Mesenchymal stem cell (in vitro differentiated cells and primary cell): ENCODE results near the gene CLCA2.

Source experiments
- DNase-seq: peaks from one replicate; pipeline ENCODE4 v3.0.0-alpha.2; 2013
- H2AFZ ChIP-seq: one replicate; pipeline ENCODE4 v1.6.1; 2013; ENCODE audit warnings: low read depth, mild to moderate bottlenecking, control low read depth, inconsistent platforms, low read length, moderate library complexity
- H2AK5ac ChIP-seq: 2 replicates; pipeline ENCODE4 v1.6.1; 2013; ENCODE audit warnings: low read length, moderate library complexity, mild to moderate bottlenecking, inconsistent platforms; ENCODE audit not compliant: severe bottlenecking
- H2BK120ac ChIP-seq: one replicate; pipeline ENCODE4 v1.6.1; 2013; ENCODE audit warnings: low read depth, mild to moderate bottlenecking, inconsistent platforms, low read length, moderate library complexity
- H2BK12ac ChIP-seq, 2 experiments: one replicate each; pipeline ENCODE4 v1.6.1; 2013; ENCODE audit warnings: inconsistent platforms in 2 of 2, low read length in 2 of 2, mild to moderate bottlenecking in 2 of 2, moderate library complexity in 2 of 2, control low read depth in 1 of 2
- H2BK15ac ChIP-seq: one replicate; pipeline ENCODE4 v1.6.1; 2013; ENCODE audit warnings: mild to moderate bottlenecking, low read depth, inconsistent platforms; ENCODE audit not compliant: poor library complexity, severe bottlenecking
- H2BK5ac ChIP-seq: 2 replicates; pipeline ENCODE4 v1.6.1; 2013; ENCODE audit warnings: low read depth, mild to moderate bottlenecking, low read length, control low read depth, inconsistent platforms; ENCODE audit not compliant: poor library complexity, severe bottlenecking
- H3K14ac ChIP-seq, 2 experiments: one replicate each; pipeline ENCODE4 v1.6.1; 2013; ENCODE audit warnings: inconsistent platforms in 2 of 2, low read length in 2 of 2, control low read depth in 1 of 2, mild to moderate bottlenecking in 1 of 2, moderate library complexity in 1 of 2
- H3K18ac ChIP-seq, 2 experiments: one replicate each; pipeline ENCODE4 v1.6.1; 2013; ENCODE audit warnings: inconsistent platforms in 2 of 2, low read length in 2 of 2, control low read depth in 1 of 2, low read depth in 1 of 2, mild to moderate bottlenecking in 1 of 2
- H3K23ac ChIP-seq, 2 experiments: one replicate each; pipeline ENCODE4 v1.6.1; 2013; ENCODE audit warnings: inconsistent platforms in 2 of 2, low read length in 2 of 2, mild to moderate bottlenecking in 2 of 2, moderate library complexity in 2 of 2, control low read depth in 1 of 2
- H3K27ac ChIP-seq: 2 replicates; pipeline ENCODE4 v1.5.1; 2013; ENCODE audit warnings: mild to moderate bottlenecking, moderate library complexity, low read length, control low read depth, inconsistent platforms; ENCODE audit not compliant: poor library complexity, severe bottlenecking
- H3K27me3 ChIP-seq, 2 experiments: 2 replicates each; pipeline versions ENCODE4 v1.6.1 to v1.7.0; 2013; ENCODE audit warnings: low read length in 2 of 2, mild to moderate bottlenecking in 2 of 2, moderate library complexity in 2 of 2, control low read depth in 1 of 2, inconsistent platforms in 1 of 2; ENCODE audit not compliant: control insufficient read depth in 1 of 2, insufficient read depth in 1 of 2
- H3K36me3 ChIP-seq, 2 experiments: 2 replicates each; pipeline versions ENCODE4 v1.6.1 to v1.7.0; 2013; ENCODE audit warnings: low read length in 2 of 2, control low read depth in 1 of 2, inconsistent platforms in 1 of 2, low read depth in 1 of 2, mild to moderate bottlenecking in 1 of 2; ENCODE audit not compliant: insufficient read depth in 2 of 2, control insufficient read depth in 1 of 2
- H3K4ac ChIP-seq, 2 experiments: one replicate each; pipeline ENCODE4 v1.6.1; 2013; ENCODE audit warnings: inconsistent platforms in 2 of 2, low read length in 2 of 2, mild to moderate bottlenecking in 2 of 2, moderate library complexity in 2 of 2, control low read depth in 1 of 2, low read depth in 1 of 2
- H3K4me1 ChIP-seq: 2 replicates; pipeline ENCODE4 v1.6.1; 2013; ENCODE audit warnings: low read depth, low read length, control low read depth; ENCODE audit not compliant: control insufficient read depth, insufficient read depth
- H3K4me2 ChIP-seq: 2 replicates; pipeline ENCODE4 v1.6.1; 2013; ENCODE audit warnings: low read length, mild to moderate bottlenecking, inconsistent platforms; ENCODE audit not compliant: poor library complexity, severe bottlenecking
- H3K4me3 ChIP-seq, 2 experiments: 2 replicates each; pipeline versions ENCODE4 v1.5.1 to v1.7.0; 2013; ENCODE audit warnings: low read length in 2 of 2, mild to moderate bottlenecking in 2 of 2, control low read depth in 1 of 2, low read depth in 1 of 2; ENCODE audit not compliant: insufficient read depth in 1 of 2
- H3K79me1 ChIP-seq: replicated peaks from 2 replicates; pipeline ENCODE4 v1.6.1; 2013; ENCODE audit warnings: mild to moderate bottlenecking, control low read depth, low read length, inconsistent platforms; ENCODE audit not compliant: poor library complexity, severe bottlenecking
- H3K9ac ChIP-seq: 2 replicates; pipeline ENCODE4 v1.7.0; 2013; ENCODE audit warnings: mild to moderate bottlenecking, low read length, moderate library complexity
- H3K9me3 ChIP-seq: 2 replicates; pipeline ENCODE4 v1.7.0; 2013; ENCODE audit warnings: mild to moderate bottlenecking, low read length; ENCODE audit not compliant: control insufficient read depth
- H4K8ac ChIP-seq: one replicate; pipeline ENCODE4 v1.6.1; 2013; ENCODE audit warnings: inconsistent platforms, mild to moderate bottlenecking, low read length, moderate library complexity
- H4K91ac ChIP-seq: one replicate; pipeline ENCODE4 v1.6.1; 2013; ENCODE audit warnings: mild to moderate bottlenecking, low read length, inconsistent platforms
- WGBS: methylation state at CpG from one replicate; pipeline ENCODE4 v1.1.7; 2013; ENCODE audit warnings: mixed read lengths; 5-methylcytosine and 5-hydroxymethylcytosine counted together

The CLCA2 gene

DNA sequence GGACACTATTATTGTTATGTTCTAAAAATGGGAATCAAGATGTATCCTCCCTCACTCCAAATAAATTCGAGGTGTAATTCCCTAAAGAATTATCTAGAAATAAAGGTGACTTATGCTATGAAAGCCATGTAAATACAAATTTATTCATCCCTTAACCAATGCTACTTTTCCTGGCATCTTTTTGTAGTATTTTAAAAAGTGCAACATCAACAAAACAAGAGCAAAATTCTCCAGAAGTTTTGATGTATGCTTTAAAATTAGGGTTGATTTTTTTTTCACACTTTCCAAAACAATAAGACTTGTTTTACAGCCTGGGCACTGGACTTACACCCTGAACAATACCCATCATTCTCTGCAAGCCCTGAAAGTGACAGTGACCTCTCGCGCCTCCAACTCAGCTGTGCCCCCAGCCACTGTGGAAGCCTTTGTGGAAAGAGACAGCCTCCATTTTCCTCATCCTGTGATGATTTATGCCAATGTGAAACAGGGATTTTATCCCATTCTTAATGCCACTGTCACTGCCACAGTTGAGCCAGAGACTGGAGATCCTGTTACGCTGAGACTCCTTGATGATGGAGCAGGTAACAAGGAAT lies 23.3 kb downstream of the CLCA2 start:
- no peak for DNase-seq
- H3K27me3 ChIP-seq: no peaks in the 10 kb centered on the region
- H4K8ac ChIP-seq: no peak overlapping the region
- peaks cover 0 to 19% of the 10 kb centered on the region in 2 experiments for H3K36me3 ChIP-seq
- H4K91ac ChIP-seq: no peak overlapping the region
- no peak overlapping the region for H3K23ac ChIP-seq
- no peak overlapping the region for H3K4ac ChIP-seq
- H3K9me3 ChIP-seq: no peaks in the 10 kb centered on the region
- no peak overlapping the region for H3K18ac ChIP-seq
- H2BK5ac ChIP-seq: no peak overlapping the region
- no peak overlapping the region for H3K9ac ChIP-seq
- no peaks in the 10 kb centered on the region for H3K79me1 ChIP-seq
- no peak overlapping the region for H3K4me2 ChIP-seq
- H2AFZ ChIP-seq: no peak overlapping the region
- H2BK15ac ChIP-seq: no peak overlapping the region
- no peak overlapping the region for H3K14ac ChIP-seq
- H2AK5ac ChIP-seq: no peak overlapping the region
- no peak overlapping the region for H3K27ac ChIP-seq
- no peak overlapping the region for H2BK12ac ChIP-seq
- no peak overlapping the region for H2BK120ac ChIP-seq
- no peak overlapping the region for H3K4me3 ChIP-seq
- H3K4me1 ChIP-seq: no peaks in the 10 kb centered on the region
- 100% methylated on average over 2 of the region's 4 CpGs for WGBS

DNA sequence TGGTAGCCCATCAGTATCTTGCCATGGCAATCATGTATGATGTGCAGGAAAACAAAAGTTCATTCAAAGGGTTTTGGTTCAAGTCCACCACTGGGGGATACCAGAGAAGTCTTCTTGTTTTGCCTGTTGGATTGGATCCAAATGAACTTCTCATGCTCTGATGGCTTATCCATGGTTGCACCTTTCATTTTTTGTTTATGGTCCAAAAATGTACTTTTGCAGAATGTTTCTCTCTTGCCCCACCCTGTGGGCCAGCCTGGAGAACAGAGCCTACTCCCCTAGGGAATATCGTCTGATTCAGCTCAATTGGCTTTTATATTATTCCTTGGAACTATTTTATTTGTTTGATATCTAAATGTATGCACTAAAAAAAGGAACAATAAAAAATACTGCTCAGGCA lies 24.7 kb downstream of the CLCA2 start:
- H3K79me1 ChIP-seq: no peaks in the 10 kb centered on the region
- no peak for DNase-seq
- no peak overlapping the region for H2AK5ac ChIP-seq
- no peak overlapping the region for H4K8ac ChIP-seq
- no peak overlapping the region for H3K18ac ChIP-seq
- no peaks in the 10 kb centered on the region for H3K27me3 ChIP-seq
- no peak overlapping the region for H3K9ac ChIP-seq
- H3K23ac ChIP-seq: no peak overlapping the region
- no peak overlapping the region for H3K14ac ChIP-seq
- peaks cover 0 to 24% of the 10 kb centered on the region in 2 experiments for H3K36me3 ChIP-seq
- H2BK15ac ChIP-seq: no peak overlapping the region
- no peaks in the 10 kb centered on the region for H3K9me3 ChIP-seq
- H3K4me1 ChIP-seq: no peaks in the 10 kb centered on the region
- no peak overlapping the region for H2BK5ac ChIP-seq
- no peak overlapping the region for H4K91ac ChIP-seq
- no peak overlapping the region for H2BK12ac ChIP-seq
- WGBS: no CpG with 5 or more reads among the region's 1 CpG
- no peak overlapping the region for H2BK120ac ChIP-seq
- no peak overlapping the region for H3K4ac ChIP-seq
- H3K4me3 ChIP-seq: no peak overlapping the region
- H3K27ac ChIP-seq: no peak overlapping the region
- no peak overlapping the region for H3K4me2 ChIP-seq
- no peak overlapping the region for H2AFZ ChIP-seq

DNA sequence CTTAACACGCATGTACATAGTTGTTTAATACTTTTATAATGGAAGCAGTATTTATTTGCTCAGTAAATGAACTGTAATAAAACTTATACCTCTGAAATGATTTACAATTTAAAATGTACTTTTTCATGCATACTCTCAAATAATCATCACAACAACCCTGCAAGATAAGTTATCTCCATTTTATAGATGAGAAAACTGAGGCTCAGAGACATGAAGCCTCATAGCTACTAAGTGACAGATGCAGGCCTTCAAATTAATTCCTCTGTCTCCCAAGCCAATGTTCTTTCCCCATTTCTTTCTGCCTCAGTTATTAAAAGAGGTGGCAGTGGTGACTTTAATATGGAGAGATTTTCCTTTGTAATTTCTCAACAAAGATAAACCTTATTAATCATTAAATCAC lies 25.1 kb downstream of the CLCA2 start:
- no peaks in the 10 kb centered on the region for H3K79me1 ChIP-seq
- no peak for DNase-seq
- WGBS: no CpG with 5 or more reads among the region's 1 CpG
- H3K9ac ChIP-seq: no peak overlapping the region
- no peaks in the 10 kb centered on the region for H3K27me3 ChIP-seq
- no peak overlapping the region for H3K23ac ChIP-seq
- H3K4me3 ChIP-seq: no peak overlapping the region
- no peak overlapping the region for H2BK12ac ChIP-seq
- no peak overlapping the region for H4K91ac ChIP-seq
- H3K4me2 ChIP-seq: no peak overlapping the region
- no peak overlapping the region for H2AFZ ChIP-seq
- H3K18ac ChIP-seq: no peak overlapping the region
- H3K9me3 ChIP-seq: no peaks in the 10 kb centered on the region
- H3K4me1 ChIP-seq: no peaks in the 10 kb centered on the region
- H3K36me3 ChIP-seq: peaks cover 0 to 23% of the 10 kb centered on the region in 2 experiments
- H2BK15ac ChIP-seq: no peak overlapping the region
- H3K14ac ChIP-seq: no peak overlapping the region
- H2BK120ac ChIP-seq: no peak overlapping the region
- no peak overlapping the region for H2BK5ac ChIP-seq
- H3K4ac ChIP-seq: no peak overlapping the region
- no peak overlapping the region for H3K27ac ChIP-seq
- no peak overlapping the region for H4K8ac ChIP-seq
- no peak overlapping the region for H2AK5ac ChIP-seq

DNA sequence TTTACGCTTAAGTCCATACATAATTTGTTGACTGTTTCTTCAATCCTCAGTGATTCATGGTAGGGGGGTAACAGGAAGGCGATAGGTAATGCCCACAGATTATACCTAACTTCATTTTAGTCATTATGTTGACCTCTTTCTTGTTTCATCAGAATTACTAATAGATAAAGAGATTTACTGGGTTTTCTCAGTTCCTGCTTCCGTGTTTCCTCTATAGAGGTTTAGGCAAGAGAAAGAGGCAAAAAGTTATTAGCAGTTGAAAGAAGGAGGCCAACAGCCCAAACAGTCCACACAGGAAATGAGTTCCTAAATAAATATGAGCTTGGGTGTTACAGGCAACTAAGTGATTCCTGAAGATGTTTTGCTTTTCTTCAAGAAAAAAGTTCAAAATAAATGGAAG lies 26.9 kb downstream of the CLCA2 start:
- Histone ChIP-seq H2AFZ (no peak overlapping the region), H3K18ac (no peak overlapping the region), H4K8ac (no peak overlapping the region), H3K9ac (no peak overlapping the region), H2BK12ac (no peak overlapping the region), H3K36me3 (peaks cover 0 to 26% of the 10 kb centered on the region in 2 experiments), H3K79me1 (no peaks in the 10 kb centered on the region), H2BK5ac (no peak overlapping the region), H3K9me3 (no peaks in the 10 kb centered on the region), H3K4me2 (no peak overlapping the region), H2BK120ac (no peak overlapping the region), H2BK15ac (no peak overlapping the region), H3K4me3 (no peak overlapping the region), H3K27me3 (no peaks in the 10 kb centered on the region), H3K4ac (no peak overlapping the region), H3K4me1 (no peaks in the 10 kb centered on the region), H3K14ac (no peak overlapping the region), H3K23ac (no peak overlapping the region), H4K91ac (no peak overlapping the region), H2AK5ac (no peak overlapping the region), H3K27ac (no peak overlapping the region)
- WGBS: 0% methylated on average over 1 of the region's 3 CpGs
- no peak for DNase-seq
